Superior temporal gyrus (tissue), 1 donor: ENCODE data around the gene PTPRG.

Source experiments
- DNase-seq: peaks from one replicate; pipeline ENCODE4 v3.0.0-alpha.2; 2016; ENCODE audit errors: extremely low spot score

Gene PTPRG

DNA sequence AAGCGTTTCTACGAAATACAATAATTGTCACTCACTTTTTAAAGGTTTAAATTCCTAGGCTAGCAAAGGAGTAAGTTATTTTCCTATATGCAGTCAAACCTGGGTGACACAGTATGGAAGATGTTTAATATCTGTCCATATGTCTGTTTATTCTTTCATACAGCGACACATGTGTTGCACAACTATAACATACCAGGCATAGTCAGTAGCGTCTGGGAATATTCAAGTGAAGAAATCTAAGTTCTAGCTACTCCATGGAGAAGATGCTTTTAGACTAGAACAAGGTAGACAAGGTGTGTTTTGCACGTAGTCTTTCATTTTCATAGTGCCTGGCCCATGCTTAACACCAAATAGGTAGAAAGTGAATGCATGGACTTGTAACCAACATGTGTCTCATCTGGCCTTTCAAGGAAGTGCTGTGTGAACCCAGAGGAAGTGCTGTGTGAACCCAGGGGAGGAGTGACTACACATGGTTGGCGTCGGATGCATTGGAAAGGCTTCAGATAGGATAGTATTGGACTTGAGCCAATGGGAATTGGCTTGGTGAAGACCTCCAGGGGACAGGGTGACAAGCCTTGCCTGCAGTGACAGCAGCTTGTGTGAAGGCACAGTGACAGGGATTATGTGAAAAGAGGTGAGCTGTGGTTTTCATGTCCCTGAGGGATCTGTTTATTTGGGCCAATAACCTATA is 267.0 kb downstream of the PTPRG start:
- no peak for DNase-seq

DNA sequence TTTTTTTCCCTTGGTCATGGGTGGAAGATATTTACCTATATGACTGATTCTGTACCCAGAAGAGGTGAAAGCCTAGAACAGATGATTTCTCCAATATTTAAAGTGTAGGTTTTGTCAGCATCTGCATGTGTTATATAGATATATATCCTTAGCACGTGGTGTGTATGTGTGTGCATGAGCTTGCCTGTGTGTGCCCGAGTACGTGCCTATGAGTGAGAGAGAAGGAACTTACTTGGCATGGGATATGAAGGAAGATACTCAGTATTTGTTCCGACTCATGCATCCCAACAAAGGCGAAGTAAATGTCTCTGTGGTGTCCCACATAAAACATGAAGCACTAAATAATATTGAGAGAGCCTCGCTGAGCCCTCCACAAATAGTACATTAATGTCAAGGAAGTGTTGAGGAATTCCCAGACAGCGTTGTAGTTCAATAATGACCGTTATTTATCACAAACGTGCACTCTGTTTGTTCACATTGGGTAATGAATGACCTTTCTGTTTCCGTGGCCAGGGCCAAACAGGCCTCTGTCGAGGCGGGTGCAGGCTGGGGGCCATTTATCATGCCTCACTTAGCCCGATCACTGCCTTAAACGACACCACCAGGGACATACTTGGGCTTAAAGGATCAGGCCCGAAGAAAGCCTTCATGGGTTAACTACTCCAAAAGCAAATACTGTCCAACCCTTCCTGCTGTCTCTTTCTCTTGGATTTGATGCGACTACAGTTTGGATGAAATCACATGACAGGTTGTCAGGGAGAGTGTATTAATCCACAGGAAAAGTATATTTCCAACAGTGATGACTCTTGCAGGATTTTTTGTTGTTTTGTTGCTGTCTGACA is 267.7 kb downstream of the PTPRG start:
- no peak for DNase-seq

DNA sequence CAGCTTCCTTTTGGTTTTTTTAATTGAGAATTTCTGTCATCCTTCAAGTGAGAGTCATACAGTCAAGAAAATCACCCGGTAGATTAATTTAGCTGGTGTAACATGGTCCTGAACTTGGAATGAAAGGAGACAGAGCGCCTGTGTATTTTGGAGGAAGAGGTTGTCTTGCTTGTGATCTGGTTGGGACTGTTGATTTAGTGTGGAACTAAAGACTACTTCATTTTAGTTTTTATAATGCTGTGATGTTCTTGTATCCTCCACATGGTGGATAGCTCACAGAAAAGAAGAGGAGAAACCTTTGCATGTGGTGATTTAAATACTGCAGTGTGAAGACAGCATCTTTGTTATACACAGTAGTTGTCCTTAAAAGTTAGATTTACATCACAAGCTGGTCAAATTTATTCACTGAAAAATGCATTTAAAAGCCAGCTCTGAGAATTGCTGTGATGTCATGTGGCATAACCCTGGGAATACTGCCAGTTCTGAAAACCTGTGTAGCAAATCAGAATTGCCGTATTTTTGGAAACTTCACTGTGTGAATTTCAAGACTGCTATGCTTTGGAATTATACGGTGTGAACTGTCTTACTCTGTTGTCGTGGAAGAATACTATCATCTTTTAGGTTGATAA is 268.5 kb downstream of the PTPRG start:
- DNase-seq, result peak; percentile 51

DNA sequence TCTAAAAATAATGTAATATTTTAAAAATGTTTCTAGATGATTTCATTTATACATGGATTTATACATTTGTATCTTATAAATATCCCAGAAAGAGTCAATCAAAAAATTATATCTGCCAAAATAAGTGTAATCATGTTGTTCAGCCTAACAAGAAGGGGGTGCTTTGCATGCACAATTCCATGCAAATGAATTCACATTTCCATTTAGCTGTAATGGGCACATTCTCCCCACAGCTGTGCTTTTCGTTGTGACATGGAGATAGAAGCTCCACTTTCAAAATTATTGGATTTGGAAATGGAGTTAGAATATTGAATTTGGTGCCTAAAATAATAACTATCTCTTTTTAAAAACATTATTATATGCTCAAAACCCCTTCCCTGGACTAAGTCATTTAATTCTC is 270.6 kb downstream of the PTPRG start:
- DNase-seq, result no peak

DNA sequence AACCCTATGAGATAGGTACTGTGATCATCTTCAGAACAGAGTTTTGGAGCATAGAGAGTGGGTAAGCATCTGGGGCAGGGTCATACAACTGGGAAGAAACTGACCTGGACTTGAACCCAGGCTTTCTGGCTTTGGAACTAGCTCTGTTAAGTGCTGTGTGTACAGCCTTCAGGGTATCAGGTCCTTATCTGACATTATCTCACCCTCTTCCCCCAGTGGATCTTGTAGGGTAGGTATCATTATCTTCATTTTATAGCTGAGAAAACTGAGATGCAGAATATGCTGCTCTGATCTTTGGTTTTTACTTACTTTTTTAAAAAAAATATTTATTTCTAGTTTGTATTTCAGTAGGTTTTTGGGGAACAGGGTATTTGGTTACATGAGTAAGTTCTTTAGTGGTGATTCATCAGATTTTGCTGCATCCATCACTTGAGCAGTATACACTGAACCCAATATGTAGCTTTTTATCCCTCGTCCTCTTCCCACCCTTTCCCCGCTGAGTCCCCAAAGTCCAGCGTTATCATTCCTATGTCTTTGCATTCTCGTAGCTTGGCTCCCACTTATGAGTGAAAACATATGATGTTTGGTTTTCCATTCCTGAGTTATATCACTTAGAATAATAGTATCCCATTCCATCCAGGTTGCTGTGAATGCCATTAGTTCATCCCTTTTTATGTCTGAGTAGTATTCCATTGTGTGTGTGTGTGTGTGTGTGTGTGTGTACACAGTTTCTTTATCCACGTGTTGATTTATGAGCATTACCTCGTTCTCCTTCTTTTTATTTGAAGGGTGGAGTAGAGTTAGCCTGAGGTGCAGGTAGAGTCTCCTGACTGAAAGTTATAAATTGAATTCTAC is 271.2 kb downstream of the PTPRG start:
- DNase-seq, result no peak

DNA sequence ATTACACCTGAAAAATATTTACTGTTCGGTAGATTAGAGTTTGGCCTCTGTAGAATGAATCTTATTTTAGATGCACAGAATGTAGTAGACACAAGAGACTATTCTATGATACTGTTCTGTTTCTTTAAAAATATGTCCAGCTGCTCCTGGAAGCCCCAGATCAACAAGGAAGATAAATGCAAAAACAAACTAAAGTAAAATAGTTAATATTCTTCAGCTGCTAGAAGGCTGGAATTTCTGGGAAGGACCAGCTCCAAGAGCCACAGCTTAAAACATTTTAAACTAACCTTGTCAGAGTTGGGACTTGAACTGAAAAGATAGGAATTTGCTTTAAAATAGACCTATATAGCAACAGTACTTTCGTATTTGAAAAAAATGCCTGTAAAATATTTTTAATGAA is 277.9 kb downstream of the PTPRG start:
- DNase-seq, result no peak

DNA sequence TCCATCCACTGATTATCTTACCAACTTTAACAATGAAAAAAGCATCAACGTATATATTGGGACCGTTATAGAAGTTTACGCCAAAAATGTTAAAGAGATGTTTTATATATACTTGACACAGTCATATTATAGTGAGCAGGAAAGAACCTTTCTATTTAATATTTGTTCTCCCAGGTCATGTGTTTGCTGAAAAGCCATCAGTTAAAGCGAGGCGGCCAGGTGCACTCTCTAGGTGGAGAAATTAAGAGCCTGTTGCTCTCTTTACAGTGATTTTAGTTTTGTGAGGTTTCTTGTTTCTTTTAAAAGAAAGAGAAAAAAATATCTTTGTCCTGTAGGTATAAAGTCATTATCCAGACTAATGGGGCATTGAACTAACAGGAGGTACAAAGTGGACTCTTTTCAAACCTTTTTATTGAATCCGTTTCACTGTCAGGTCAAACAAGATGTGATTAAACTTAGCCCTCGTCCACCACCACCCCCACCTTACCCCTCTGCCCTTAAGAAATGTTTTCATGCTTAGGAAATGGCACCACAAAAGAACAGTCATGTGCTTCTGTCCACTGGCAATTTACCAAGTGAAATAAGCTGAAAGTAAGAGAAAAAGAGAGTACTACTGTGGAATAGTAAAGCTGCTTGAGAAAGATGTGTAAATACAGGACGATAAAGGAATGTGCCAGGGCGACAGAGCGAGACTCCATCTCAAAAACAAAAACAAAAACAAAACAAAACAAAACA is 279.9 kb downstream of the PTPRG start:
- DNase-seq, result no peak

DNA sequence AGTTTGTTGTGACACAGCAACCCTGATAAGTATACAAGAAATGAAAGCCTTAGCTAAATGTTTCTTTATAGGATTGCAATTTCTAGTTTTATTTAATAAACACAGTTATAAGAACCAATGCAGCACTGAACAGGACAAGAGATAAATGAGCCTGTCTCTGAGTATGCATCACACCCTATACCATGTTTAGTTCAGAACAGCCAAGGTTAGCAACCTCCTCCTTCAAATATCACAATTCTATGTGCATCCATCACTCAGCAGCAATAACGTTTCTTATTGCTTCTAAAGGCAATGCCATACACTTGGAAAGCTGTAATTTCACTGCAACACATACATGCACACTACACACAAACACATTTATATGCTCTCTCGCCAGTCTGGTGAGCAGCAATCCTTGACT is 280.6 kb downstream of the PTPRG start:
- no peak for DNase-seq

DNA sequence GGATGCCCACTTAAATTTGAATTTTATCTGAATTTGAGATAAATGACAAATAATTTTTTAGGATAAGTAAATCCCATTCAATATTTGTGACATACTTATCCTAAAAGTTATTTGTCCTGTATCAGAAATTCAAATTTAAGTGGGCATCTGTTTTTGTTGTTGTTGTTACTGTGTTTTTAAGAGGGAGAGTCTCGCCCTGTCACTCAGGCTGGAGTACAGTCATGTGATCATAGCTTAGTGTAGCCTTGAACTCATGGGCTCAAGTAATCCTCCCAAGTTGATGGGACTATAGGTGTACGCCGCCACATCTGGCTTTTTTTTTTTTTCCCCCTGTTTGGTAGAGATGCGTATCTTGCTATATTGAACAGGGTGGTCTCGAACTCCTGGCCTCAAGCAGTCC is 283.0 kb downstream of the PTPRG start:
- DNase-seq, result no peak

DNA sequence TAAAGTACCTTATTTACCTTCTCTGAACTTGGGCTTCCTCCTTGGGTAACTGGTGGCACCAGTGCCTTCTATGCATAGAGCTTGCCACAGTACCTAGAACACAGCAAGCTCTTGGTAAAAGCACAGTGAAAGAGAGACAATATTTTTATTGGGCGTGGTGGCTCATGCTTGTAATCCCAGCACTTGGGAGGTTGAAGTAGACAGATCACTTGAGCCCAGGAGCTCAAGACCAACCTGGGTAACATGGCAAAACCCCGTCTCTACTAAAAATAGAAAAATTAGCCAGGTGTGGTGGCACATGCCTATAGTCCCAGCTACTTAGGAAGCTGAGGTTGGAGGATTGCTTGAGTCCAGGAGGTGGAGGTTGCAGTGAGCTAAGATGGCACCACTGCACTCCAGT is 285.1 kb downstream of the PTPRG start:
- no peak for DNase-seq

DNA sequence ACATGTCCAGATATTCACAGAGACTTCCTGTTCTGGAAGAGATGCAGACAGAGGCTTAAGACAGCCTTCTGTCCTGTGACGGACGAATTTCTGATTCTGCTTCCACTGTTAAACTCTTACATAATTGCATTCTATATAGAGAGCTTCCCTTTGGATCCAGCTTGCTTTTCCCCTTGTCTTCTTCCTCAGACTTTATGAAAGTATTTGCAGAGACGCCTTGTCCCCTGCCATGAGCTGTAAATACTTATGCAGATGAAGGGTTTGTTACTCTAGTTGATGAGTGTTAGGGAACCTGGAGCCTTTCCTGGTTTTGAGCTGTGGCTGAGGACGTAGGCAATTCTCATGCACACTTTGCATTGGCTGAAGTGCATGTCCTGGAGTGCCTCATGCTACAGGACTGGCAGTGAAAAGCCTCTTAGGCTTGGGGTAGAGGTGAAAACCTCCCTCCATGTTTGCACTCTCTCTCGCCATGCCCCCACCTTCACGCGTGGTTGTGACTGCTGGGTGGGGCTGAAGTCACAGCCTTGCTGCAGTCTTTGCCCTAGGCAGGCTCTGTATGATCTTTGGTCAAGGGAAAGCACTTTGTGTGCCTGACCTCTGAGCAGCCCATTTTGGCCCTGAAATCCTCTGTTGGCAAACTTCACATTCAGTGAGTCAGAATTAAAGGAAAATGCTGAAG is 286.6 kb downstream of the PTPRG start:
- DNase-seq, result peak; percentile 75

DNA sequence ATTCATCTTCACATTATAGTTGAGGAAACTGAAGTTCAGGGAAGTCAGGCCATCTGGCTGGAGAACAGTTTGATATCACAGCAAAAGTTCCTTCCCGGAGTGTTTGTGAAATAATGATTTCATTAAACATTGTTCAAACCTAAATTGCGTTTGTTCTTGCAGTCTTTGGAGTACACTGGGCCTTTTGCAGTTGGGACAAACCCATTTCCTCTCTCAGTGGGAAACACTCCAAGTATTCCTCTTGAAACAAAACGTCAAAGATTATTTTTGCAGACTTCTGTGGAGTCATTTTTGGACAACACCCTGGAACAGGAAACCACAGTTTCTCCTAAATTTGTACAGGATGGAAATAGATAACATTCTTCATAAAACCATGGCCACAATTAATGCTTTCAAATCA is 287.5 kb downstream of the PTPRG start:
- DNase-seq, result peak; percentile 54

DNA sequence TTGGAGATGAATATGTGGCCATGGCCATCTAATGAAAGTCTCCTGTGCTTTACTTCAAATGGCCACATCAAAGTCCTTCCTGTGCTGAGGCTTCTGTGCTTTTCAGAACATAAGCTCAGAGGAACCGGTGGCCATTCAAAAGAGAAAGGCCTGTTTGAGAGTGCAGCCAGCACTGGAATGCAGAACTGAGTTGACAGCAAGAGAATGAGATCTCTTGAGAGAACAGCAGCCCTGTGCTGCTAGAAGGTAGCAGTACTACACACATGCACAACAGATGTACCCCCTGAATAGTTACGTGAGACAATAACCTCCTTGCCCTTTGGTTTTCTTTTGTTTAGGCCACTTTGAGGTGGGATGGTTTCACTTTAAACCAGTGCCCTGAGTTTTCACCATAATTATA is 292.5 kb downstream of the PTPRG start:
- no peak for DNase-seq

DNA sequence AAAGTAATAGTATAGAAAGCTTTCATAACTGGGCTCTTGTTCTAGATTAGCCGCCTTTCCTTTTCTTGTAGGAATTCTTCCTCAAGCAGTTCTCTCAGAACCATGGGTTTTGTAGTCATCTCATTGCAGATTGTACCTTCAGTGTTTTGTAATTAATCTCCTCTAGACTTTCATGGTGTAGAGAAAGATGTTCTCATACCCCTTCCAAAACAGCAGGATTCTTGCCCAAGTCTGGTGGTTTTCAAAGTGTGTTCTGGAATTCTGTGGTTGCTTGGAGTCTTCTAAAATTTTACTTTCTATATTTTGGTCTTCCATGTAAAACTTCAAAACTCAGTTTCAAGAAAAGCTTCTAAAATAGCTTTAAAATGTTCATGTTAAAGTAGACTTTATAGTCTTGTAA is 293.8 kb downstream of the PTPRG start:
- no peak for DNase-seq

DNA sequence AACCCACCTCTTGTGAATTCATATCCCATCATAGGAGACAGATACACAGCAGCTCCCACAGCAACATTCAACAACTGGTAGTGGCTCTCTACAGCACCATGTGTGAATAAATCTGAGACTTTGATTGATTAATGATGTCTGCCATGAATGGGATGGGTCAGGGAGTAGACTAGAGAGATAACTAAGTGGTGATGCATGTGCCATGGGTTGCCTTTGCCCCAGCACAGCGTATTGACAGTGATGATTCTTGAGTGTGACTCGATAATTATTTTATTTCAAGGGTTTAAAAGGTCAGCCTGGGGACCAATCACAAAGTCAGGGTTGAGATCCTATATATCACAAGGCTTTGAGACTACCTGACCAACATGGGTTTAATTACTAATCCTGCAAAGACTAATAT is 295.9 kb downstream of the PTPRG start:
- DNase-seq, result no peak

DNA sequence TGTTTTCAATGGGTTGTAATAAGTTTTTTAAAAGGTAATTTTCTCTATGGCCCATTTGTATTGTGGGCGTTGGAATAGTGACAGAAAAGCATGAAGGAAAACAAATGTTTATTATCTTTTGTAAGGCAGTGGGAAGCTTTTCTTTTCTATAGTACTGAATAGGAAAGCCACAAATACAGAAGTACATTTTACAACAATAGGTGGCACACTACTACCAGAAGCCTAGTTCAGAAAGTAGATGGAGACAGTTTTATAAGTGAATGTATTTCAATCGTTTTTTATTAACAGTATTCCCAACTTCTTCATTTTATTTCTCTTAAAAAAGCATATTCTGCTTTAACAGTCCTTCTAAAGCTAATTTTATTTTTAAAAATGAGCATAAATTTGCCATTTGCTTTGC is 296.7 kb downstream of the PTPRG start:
- peak; percentile 62 for DNase-seq

DNA sequence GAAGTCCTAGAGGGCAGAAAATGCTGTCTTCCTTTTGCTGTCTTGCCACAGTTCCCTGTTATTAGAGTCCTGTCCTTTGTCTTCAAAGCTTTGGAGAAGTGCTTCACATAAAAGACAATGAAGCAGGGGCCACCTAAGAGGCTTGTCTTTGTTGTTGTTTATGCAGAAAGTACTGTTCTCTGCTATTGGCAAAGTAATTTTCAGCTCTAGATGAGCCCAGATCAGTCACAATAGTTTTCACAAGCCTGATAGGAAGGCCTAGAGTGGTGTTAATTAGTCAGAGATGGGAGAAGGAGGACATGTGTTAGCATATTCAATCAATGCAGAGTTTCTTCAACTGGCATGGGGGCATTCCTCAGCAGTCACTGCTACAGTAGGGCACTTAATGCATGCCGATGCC is 300.0 kb downstream of the PTPRG start:
- no peak for DNase-seq

DNA sequence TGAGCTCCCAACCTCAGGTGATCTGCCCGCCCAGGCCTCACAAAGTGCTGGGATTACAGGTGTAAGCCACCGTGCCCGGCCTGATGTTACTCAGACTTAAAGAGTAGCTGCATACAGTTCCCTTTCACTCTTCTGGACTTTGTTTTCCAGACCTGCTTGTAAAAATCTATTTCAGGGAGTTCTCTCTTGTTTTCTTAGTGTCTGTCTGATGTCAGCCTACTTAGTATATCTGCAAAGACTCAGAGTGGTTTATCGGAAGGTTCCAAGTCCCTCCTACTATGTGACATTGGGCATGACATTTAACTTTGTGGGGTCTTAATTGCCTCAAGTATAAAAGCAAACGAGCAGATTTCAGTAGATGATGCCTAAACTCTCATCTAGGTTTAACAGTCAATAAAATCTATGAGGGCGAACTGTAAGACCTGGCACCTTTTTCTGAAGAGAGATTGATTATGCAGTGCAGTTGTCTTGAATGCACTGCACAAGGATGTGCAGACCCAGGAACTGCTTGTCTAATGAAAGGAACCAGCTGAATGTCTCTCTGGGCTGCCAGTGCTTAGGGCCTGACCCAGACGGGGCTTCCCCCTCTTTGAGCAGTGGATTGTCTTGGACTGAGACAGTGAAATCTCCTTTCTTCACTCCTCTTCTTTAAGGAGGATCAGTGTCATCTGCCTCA is 301.4 kb downstream of the PTPRG start:
- DNase-seq, result no peak

DNA sequence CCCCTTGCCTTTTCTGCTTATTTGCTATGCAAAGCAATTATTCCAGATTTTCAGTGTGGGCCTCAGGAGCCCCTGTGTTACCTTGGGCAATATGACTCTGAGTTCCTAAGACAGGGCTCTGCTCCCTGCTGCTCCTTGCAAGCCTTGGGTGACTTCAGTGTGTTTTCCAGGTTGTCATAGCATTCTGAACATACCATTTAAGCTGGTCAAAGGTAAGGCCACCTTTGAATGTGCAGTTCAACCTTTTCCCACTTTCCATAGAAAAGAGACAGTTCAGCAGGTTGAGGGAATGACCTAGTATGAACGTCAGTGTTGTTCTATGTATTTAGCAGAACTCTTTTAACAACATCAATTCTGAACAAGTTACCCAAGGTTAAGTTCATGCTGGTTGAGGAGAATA is 302.2 kb downstream of the PTPRG start:
- no peak for DNase-seq

DNA sequence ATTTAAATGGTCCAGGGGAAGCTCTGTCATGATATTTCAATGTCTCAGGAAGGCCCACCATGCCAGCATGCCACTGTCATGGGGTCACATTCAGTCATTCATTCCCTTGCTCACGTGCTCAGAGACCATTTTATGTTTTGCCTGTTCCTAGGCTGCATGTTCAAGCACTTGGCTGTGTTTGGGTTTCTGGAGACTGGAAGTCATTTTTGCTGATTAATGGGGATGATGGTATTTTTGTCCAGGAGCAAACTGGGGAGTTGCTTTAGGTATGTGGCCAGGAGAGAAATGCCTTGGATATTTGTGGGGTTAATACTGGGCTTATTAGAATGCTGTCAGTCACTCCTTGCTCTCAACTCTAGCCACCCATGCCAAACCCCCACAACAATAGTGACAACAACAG is 303.5 kb downstream of the PTPRG start:
- no peak for DNase-seq
